Right lobe of liver (tissue), 6 donors: ENCODE data around the gene NAV1. TPM values are rescaled to one million over a fixed set of nuclear protein-coding genes. Genes with fewer than 3 reads are reported as not detected.

Experiments used
- ATAC-seq, 4 donors: fragments of 200-7000 bp; cut with Tn5 transposase; one replicate each; pipeline ENCODE4 v1.9.1; 2020; ENCODE audit warnings: mild to moderate bottlenecking in 4 of 4, moderate library complexity in 4 of 4
- DNase-seq, 3 donors: peaks; one replicate each; pipeline ENCODE4 v3.0.0-alpha.2; 2020
- H3K27ac ChIP-seq, 3 donors: fragments of 200-600 bp; one replicate each; pipeline ENCODE4 v1.8.0; 2022
- H3K27me3 ChIP-seq, 2 donors: fragments of 200-600 bp; one replicate each; pipeline ENCODE4 v1.8.0; 2022
- H3K36me3 ChIP-seq, 4 donors: fragments of 200-600 bp; sonication (generic) in 1 of 4; one replicate each; pipeline versions ENCODE4 v1.5.1 to v1.8.0; 2017 to 2022; ENCODE audit warnings: control low read depth in 1 of 4
- H3K4me1 ChIP-seq, 4 donors: fragments of 200-600 bp; sonication (generic) in 1 of 4; one replicate each; pipeline versions ENCODE4 v1.5.1 to v1.8.0; 2017 to 2022; ENCODE audit warnings: control low read depth in 1 of 4
- H3K4me3 ChIP-seq, 3 donors: fragments of 200-600 bp; one replicate each; pipeline ENCODE4 v1.8.0; 2022
- H3K9me3 ChIP-seq, 4 donors: fragments of 200-600 bp; sonication (generic) in 1 of 4; one replicate each; pipeline versions ENCODE4 v1.5.1 to v1.8.0; 2017 to 2022; ENCODE audit warnings: control low read depth in 1 of 4
- POLR2A ChIP-seq: fragments of 450-650 bp; IDR thresholded peaks from one replicate; pipeline ENCODE4 v1.6.1; 2017; ENCODE audit warnings: antibody characterized with exemption, mild to moderate bottlenecking
- WGBS: methylation state at CpG from one replicate; pipeline ENCODE4 v1.1.6; 2018; ENCODE audit warnings: low coverage, low lambda C conversion rate; ENCODE audit not compliant: insufficient coverage; ENCODE audit errors: missing lambda C conversion rate; 5-methylcytosine and 5-hydroxymethylcytosine counted together
- intact Hi-C, 2 donors: fragments of 100-400 bp; cut with DNase I; formaldehyde crosslinking; loops; one replicate each; pipeline versions ENCODE4 v1.11.2 to v1.14.1; 2022
- total RNA-seq, 6 experiments: library from RNA; depleted of rRNA in 2 of 6; stranded (reverse); fragments of >200 nt in 2 of 6; fragmentation: NEBNext Ultra II Directional in 3 of 6; extraction: Animal tissue kit (Norgen Biotek cat#: 25700) in 3 of 6; gene quantifications; one replicate each; pipeline versions ENCODE4 v1.1.0 to v1.2.4, GENCODE V29; 2016 to 2023
- TF ChIP-seq, protein P1 (sequence below), 4 donors: fragments of 200-600 bp in 3 of 4; fragments of 450-650 bp in 1 of 4; IDR thresholded peaks; one replicate each; pipeline versions ENCODE4 v1.5.1 to v1.8.0; 2016 to 2022; ENCODE audit warnings: antibody characterized with exemption in 4 of 4, mild to moderate bottlenecking in 2 of 4
- donor health status: DM: no; HTN: yes; CAD: no.
- donor health status: DM: no; HTN: no; CAD: no.
- donor health status: DM: no; HTN: no; CAD: no.
- donor health status: DM: no; HTN: yes; CAD: no.
- donor health status: DM: no; HTN: yes; CAD: no.

NAV1 gene
- total RNA-seq, 6 experiments from 2014 or later, result 2.1 to 7.4 (median 3.7) TPM

DNA sequence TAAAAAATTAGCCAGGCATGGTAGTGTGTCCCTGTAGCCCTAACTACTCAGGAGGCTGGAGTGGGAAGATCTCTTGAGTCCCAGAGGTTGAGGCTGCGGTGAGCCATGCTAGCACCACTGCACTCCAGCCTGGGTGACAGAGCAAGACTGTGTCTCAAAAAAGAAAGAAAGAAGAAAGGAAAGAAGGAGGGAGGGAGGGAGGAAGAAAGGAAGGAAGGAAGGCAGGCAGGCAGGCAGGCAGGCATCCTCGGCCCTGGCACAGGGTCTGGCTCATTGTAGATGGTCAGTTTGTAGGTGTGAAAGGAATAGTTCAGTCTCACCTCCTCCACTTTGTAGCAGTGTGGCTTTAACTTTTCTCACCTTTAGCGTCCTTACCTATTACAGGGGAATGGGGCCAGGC lies 25.0 kb downstream of the NAV1 start:
- DNase-seq (no peak), ATAC-seq (no peak)
- 81% methylated on average over 2 of the region's 3 CpGs for WGBS
- Histone ChIP-seq H3K36me3 (no peaks in the 10 kb centered on the region), H3K4me3 (no peak overlapping the region), H3K27ac (no peak overlapping the region), H3K9me3 (no peaks in the 10 kb centered on the region), H3K27me3 (no peaks in the 10 kb centered on the region), H3K4me1 (no peaks in the 10 kb centered on the region)
- intact Hi-C loops, result loop anchor here in 1 of 2 donors (5.0 kb wide), 1 partner anchor 148 kb away; no protein-coding TSS in a partner anchor
- TF ChIP-seq, protein P1, sequence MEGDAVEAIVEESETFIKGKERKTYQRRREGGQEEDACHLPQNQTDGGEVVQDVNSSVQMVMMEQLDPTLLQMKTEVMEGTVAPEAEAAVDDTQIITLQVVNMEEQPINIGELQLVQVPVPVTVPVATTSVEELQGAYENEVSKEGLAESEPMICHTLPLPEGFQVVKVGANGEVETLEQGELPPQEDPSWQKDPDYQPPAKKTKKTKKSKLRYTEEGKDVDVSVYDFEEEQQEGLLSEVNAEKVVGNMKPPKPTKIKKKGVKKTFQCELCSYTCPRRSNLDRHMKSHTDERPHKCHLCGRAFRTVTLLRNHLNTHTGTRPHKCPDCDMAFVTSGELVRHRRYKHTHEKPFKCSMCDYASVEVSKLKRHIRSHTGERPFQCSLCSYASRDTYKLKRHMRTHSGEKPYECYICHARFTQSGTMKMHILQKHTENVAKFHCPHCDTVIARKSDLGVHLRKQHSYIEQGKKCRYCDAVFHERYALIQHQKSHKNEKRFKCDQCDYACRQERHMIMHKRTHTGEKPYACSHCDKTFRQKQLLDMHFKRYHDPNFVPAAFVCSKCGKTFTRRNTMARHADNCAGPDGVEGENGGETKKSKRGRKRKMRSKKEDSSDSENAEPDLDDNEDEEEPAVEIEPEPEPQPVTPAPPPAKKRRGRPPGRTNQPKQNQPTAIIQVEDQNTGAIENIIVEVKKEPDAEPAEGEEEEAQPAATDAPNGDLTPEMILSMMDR (IDR thresholded peaks at IDR 0.05), result no peak
- TF ChIP-seq POLR2A, result no peak

DNA sequence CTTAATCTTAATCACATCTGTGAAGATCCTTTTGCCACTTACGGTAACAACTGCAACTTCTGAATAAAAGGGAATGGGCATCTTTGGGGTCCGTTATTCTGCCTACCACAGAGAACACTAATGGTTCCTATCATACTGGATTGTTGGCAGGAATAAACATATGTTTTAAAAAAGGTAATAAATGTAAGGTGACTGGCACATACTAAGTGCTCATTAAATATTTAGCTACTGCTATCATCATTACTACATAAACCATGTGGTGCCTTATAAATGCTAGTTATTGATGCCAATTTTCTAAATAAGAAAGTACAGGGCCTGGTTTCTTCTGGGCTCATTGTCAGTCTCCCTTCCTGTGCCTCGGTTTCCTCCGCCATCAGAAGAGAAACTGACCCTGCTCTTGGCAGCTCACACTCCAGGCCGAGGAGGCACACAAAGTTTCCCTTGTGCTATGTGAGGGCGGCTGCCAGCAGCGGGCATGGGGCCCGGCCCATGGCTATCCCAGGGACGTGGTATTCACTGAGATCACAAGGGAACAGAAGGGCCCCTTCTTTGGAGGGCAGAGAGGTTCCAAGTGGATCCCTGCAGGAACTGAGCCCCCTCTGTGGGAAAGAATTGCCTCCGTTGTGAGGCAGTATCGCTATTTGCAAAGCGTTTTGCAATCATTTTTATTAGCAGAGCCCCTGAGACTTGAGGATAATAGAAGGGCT lies 26.2 kb downstream of the NAV1 start:
- DNase-seq (no peak), ATAC-seq (no peak)
- Histone ChIP-seq H3K36me3 (no peaks in the 10 kb centered on the region), H3K27me3 (no peaks in the 10 kb centered on the region), H3K9me3 (no peaks in the 10 kb centered on the region), H3K27ac (no peak overlapping the region), H3K4me1 (no peaks in the 10 kb centered on the region), H3K4me3 (no peak overlapping the region)
- intact Hi-C loops, result no loop called here
- TF ChIP-seq, protein P1 (IDR thresholded peaks at IDR 0.05), result no peak
- WGBS, result 81% methylated on average over 4 of the region's 12 CpGs

- H3K4me1 ChIP-seq, result no peaks in the 10 kb centered on the region
- intact Hi-C loops, result no loop called here
- WGBS, result 79% methylated on average over 10 of the region's 12 CpGs
- no peak overlapping the region for H3K4me3 ChIP-seq
- no peaks in the 10 kb centered on the region for H3K9me3 ChIP-seq
- no peak for DNase-seq
- no peaks in the 10 kb centered on the region for H3K27me3 ChIP-seq
- H3K36me3 ChIP-seq, result no peaks in the 10 kb centered on the region
- H3K27ac ChIP-seq, result no peak overlapping the region
- TF ChIP-seq, protein P1 (IDR thresholded peaks at IDR 0.05), result no peak
- TF ChIP-seq POLR2A, result no peak
- no peak for ATAC-seq
Measured at GRCh38 chr1:201565771-201566528, 27.0 kb downstream of the NAV1 start.

DNA sequence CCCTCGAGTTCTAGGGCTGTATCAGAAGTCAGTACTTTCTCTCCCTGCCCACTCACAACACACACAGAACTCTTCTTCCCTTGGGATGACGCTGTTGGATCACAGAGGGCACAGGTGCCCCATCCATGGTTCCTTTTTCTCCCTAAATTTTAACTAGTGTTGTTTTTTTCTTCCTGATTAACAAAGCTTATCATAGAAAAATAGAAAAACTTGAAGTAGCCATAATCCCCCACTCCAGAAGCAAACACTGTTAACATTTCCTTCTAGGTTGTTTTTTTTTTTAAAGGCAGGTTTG lies 27.5 kb downstream of the NAV1 start:
- H3K27ac ChIP-seq, result no peak overlapping the region

More for the DNA sequence above, 27.5 kb downstream of the NAV1 start:
- Histone ChIP-seq H3K4me3 (no peak overlapping the region), H3K9me3 (no peaks in the 10 kb centered on the region), H3K36me3 (no peaks in the 10 kb centered on the region), H3K27me3 (no peaks in the 10 kb centered on the region), H3K4me1 (no peaks in the 10 kb centered on the region)
- ATAC-seq (no peak), DNase-seq (no peak)
- TF ChIP-seq POLR2A, result no peak
- TF ChIP-seq, protein P1 (IDR thresholded peaks at IDR 0.05), result no peak
- intact Hi-C loops, result no loop called here
- 76% methylated on average over 2 of the region's 2 CpGs for WGBS
